Smooth muscle cell (in vitro differentiated cells): ENCODE results near the gene APLP2. TPM values are rescaled to one million over a fixed set of nuclear protein-coding genes. Genes with fewer than 3 reads are reported as not detected.

ENCODE experiments used
- DNase-seq: peaks from one replicate; lab custom pipeline; 2025; ENCODE audit not compliant: unreplicated experiment; lab: John Stamatoyannopoulos, UW
- H2AFZ ChIP-seq: fragments of 200-600 bp; sonication (generic); 2 replicates; pipeline ENCODE4 v1.6.0; 2016; ENCODE audit warnings: antibody characterized with exemption, low read depth, mild to moderate bottlenecking
- H3F3A ChIP-seq: fragments of 200-600 bp; sonication (generic); 2 replicates; pipeline ENCODE4 v1.6.0; 2017; ENCODE audit warnings: antibody characterized with exemption, low read depth
- H3K27ac ChIP-seq: fragments of 200-600 bp; sonication (generic); 2 replicates; pipeline ENCODE4 v1.5.1; 2016; ENCODE audit warnings: low read depth, mild to moderate bottlenecking
- H3K27me3 ChIP-seq: fragments of 200-600 bp; sonication (generic); 2 replicates; pipeline ENCODE4 v1.6.1; 2016; ENCODE audit warnings: low read depth, mild to moderate bottlenecking
- H3K36me3 ChIP-seq: fragments of 200-600 bp; sonication (generic); 2 replicates; pipeline ENCODE4 v1.5.1; 2016; ENCODE audit warnings: low read depth
- H3K4me1 ChIP-seq: fragments of 200-600 bp; sonication (generic); 2 replicates; pipeline ENCODE4 v1.5.1; 2016; ENCODE audit warnings: low read depth
- H3K4me2 ChIP-seq: fragments of 200-600 bp; sonication (generic); 2 replicates; pipeline ENCODE4 v1.6.0; 2016; ENCODE audit warnings: mild to moderate bottlenecking
- H3K4me3 ChIP-seq: fragments of 200-600 bp; sonication (generic); 2 replicates; pipeline ENCODE4 v1.5.1; 2016; ENCODE audit warnings: mild to moderate bottlenecking
- H3K79me2 ChIP-seq: fragments of 200-600 bp; sonication (generic); 2 replicates; pipeline ENCODE4 v1.6.0; 2016; ENCODE audit warnings: low read depth, mild to moderate bottlenecking
- H3K9ac ChIP-seq: fragments of 200-600 bp; sonication (generic); 2 replicates; pipeline ENCODE4 v1.6.0; 2016; ENCODE audit warnings: low read depth
- H3K9me3 ChIP-seq: fragments of 200-600 bp; sonication (generic); replicated peaks from 2 replicates; pipeline ENCODE4 v1.5.1; 2016; ENCODE audit warnings: low read depth
- H4K20me1 ChIP-seq: fragments of 200-600 bp; sonication (generic); 2 replicates; pipeline ENCODE4 v1.6.0; 2016; ENCODE audit warnings: low read depth
- WGBS: methylation state at CpG from one replicate; pipeline ENCODE4 v1.1.7; 2016; ENCODE audit warnings: low lambda C conversion rate; 5-methylcytosine and 5-hydroxymethylcytosine counted together
- polyA plus RNA-seq: library from polyadenylated mRNA; unstranded; fragments of >200 nt; fragmentation: Nextera tagmentation; extraction: Ambion mirVana; gene quantifications from 2 replicates; pipeline ENCODE4 v1.2.1, GENCODE V29; 2016
- total RNA-seq: library from RNA; depleted of rRNA; stranded (reverse); fragments of >200 nt; gene quantifications from 2 replicates; pipeline ENCODE4 v1.2.3, GENCODE V29; 2014
- TF ChIP-seq, protein P1 (sequence below): fragments of 200-600 bp; sonication (generic); IDR thresholded peaks from 2 replicates; pipeline ENCODE4 v1.5.1; 2017; ENCODE audit warnings: borderline replicate concordance, mild to moderate bottlenecking, antibody characterized with exemption; ENCODE audit not compliant: insufficient read depth, poor library complexity, severe bottlenecking

The APLP2 gene
- total and polyA plus RNA-seq, 2 experiments from 2014 or later, result 121 to 146 TPM

DNA sequence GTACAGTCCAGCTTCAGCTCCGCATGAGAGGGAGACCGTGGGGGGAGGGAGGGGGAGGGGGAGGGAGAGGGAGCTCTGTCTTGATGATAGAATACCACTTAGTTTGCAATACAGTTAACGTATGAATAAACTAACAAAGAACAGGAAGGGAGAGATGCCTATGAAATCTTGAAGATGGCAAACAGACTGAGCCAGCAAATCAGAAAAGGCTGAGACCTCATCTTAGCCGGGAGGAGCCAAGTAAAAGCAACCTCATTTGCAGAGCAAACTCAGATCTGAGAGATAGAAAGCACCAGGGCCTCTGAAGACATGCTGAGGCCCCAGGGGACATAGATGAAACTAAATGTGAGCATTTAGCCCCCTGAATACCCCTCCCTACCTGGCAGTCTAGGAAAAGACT is 23.0 kb downstream of the APLP2 start:
- no peak overlapping the region for H3K4me3 ChIP-seq
- H3K36me3 ChIP-seq, result no peaks in the 10 kb centered on the region
- peaks cover 19% of the 10 kb centered on the region for H3K79me2 ChIP-seq
- no peak for DNase-seq
- H3K9ac ChIP-seq, result no peak overlapping the region
- peaks cover 12% of the 10 kb centered on the region for H3K4me1 ChIP-seq
- WGBS, result 100% methylated on average over 2 of the region's 4 CpGs
- TF ChIP-seq, protein P1, sequence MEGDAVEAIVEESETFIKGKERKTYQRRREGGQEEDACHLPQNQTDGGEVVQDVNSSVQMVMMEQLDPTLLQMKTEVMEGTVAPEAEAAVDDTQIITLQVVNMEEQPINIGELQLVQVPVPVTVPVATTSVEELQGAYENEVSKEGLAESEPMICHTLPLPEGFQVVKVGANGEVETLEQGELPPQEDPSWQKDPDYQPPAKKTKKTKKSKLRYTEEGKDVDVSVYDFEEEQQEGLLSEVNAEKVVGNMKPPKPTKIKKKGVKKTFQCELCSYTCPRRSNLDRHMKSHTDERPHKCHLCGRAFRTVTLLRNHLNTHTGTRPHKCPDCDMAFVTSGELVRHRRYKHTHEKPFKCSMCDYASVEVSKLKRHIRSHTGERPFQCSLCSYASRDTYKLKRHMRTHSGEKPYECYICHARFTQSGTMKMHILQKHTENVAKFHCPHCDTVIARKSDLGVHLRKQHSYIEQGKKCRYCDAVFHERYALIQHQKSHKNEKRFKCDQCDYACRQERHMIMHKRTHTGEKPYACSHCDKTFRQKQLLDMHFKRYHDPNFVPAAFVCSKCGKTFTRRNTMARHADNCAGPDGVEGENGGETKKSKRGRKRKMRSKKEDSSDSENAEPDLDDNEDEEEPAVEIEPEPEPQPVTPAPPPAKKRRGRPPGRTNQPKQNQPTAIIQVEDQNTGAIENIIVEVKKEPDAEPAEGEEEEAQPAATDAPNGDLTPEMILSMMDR, result no peak
- no peak overlapping the region for H2AFZ ChIP-seq
- no peaks in the 10 kb centered on the region for H3K9me3 ChIP-seq
- H4K20me1 ChIP-seq, result peaks cover 75% of the 10 kb centered on the region
- no peak overlapping the region for H3K27ac ChIP-seq
- H3F3A ChIP-seq, result no peaks in the 10 kb centered on the region
- H3K4me2 ChIP-seq, result no peak overlapping the region
- peaks cover 34% of the 10 kb centered on the region for H3K27me3 ChIP-seq

DNA sequence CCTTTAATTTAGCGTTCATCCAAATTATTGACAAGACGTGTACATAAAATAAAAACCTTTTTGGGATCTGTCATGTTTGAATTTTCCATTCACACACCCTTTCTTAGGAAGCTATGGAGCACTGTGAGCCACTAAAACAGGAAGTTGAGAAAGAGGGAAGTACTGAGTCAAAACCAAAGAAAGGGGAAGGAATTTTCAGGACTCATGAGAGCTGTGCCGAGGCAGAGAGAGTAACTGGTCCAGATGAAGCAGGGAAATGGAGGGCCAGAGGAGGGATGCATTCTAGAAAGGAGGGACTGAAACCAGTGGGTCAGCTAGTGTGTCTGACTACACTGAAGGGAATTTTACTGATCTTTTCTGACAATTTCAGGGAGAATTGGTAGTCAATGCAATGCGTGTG is 24.9 kb downstream of the APLP2 start:
- H3K4me3 ChIP-seq, result no peak overlapping the region
- WGBS, result 88% methylated on average over 4 of the region's 4 CpGs

DNA sequence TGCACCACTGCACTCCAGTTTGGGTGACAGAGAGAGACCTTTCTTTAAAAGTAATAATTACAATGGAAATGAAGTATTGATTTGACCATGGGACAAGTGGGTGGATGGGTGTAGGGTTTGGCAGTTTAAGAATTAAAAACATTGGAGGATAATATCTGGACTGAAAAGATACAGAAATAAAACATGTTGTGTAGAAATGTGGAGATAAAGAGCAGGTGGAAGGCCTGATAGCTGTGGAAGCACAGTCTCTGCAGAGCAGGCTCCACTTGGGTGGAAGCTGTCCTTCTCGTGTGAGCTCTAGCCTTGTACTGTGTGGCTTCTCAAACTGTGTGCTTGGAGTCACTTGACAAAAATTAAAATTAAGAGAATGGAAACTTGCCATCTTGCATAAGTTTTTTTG is 25.6 kb downstream of the APLP2 start:
- peaks cover 29% of the 10 kb centered on the region for H3K79me2 ChIP-seq
- no peak overlapping the region for H3K4me2 ChIP-seq
- no peaks in the 10 kb centered on the region for H3K9me3 ChIP-seq

More for the DNA sequence above, 24.9 kb downstream of the APLP2 start:
- Histone ChIP-seq H3K4me1 (no peaks in the 10 kb centered on the region), H3K79me2 (peaks cover 29% of the 10 kb centered on the region), H3K4me2 (no peak overlapping the region), H3F3A (no peaks in the 10 kb centered on the region), H3K36me3 (no peaks in the 10 kb centered on the region), H3K9ac (no peak overlapping the region), H4K20me1 (peaks cover 76% of the 10 kb centered on the region), H3K27ac (no peak overlapping the region), H3K9me3 (no peaks in the 10 kb centered on the region), H2AFZ (no peak overlapping the region), H3K27me3 (peaks cover 50% of the 10 kb centered on the region)
- no peak for DNase-seq
- TF ChIP-seq, protein P1, result no peak

DNA sequence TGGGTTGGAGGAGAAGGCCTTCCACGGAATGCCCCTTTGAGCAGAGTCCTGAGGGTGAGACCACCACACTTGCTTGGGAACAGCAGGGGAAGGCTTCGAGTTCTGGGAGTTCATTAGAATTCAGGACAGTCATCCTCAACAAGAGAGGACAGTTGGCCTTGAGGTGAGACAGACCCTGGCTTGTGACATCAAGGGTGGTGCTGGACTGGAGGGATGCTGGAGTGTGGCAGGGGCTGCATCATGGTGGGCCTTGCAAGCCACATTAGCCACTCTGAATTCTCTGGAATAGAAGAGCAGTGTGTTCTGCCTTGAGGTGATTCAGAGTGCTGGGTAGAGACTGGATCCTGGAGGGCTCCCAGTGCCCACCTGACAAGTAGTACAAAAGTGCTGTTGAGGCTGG is 26.3 kb downstream of the APLP2 start:
- peaks cover 64% of the 10 kb centered on the region for H3K27me3 ChIP-seq
- TF ChIP-seq, protein P1, result no peak
- H3K4me3 ChIP-seq, result no peak overlapping the region
- no peaks in the 10 kb centered on the region for H3K36me3 ChIP-seq
- no peak overlapping the region for H3K9ac ChIP-seq
- H3K4me2 ChIP-seq, result no peak overlapping the region
- WGBS, result 93% methylated on average over 2 of the region's 2 CpGs
- no peaks in the 10 kb centered on the region for H3K9me3 ChIP-seq
- no peak overlapping the region for H2AFZ ChIP-seq
- H3K27ac ChIP-seq, result no peak overlapping the region
- DNase-seq, result no peak
- no peaks in the 10 kb centered on the region for H3F3A ChIP-seq
- H3K4me1 ChIP-seq, result no peaks in the 10 kb centered on the region
- peaks cover 36% of the 10 kb centered on the region for H3K79me2 ChIP-seq
- H4K20me1 ChIP-seq, result peaks cover 86% of the 10 kb centered on the region

More for the DNA sequence above, 25.6 kb downstream of the APLP2 start:
- Histone ChIP-seq H3K27ac (no peak overlapping the region), H4K20me1 (peaks cover 79% of the 10 kb centered on the region), H3F3A (no peaks in the 10 kb centered on the region), H3K9ac (no peak overlapping the region), H3K4me1 (no peaks in the 10 kb centered on the region), H2AFZ (no peak overlapping the region), H3K4me3 (no peak overlapping the region), H3K36me3 (no peaks in the 10 kb centered on the region), H3K27me3 (peaks cover 57% of the 10 kb centered on the region)
- DNase-seq, result no peak
- 96% methylated on average over 1 of the region's 1 CpG for WGBS
- TF ChIP-seq, protein P1, result no peak
